KMS-11 (cell line): ENCODE measurements around the gene FGGY.

Source experiments
- H2AFZ ChIP-seq: fragments of 200-600 bp; sonication (generic); 2 replicates; pipeline ENCODE4 v1.6.1; 2016; ENCODE audit warnings: antibody characterized with exemption, mixed run types, low read depth
- H3K27ac ChIP-seq: fragments of 200-600 bp; sonication (generic); 2 replicates; pipeline ENCODE4 v1.6.1; 2016; ENCODE audit warnings: mild to moderate bottlenecking, mixed run types
- H3K27me3 ChIP-seq: fragments of 200-600 bp; sonication (generic); 2 replicates; pipeline ENCODE4 v1.6.1; 2017; ENCODE audit warnings: mild to moderate bottlenecking, low read depth, mixed run types, moderate library complexity; ENCODE audit not compliant: insufficient read depth
- H3K36me3 ChIP-seq: fragments of 200-600 bp; sonication (generic); 2 replicates; pipeline ENCODE4 v1.6.1; 2017; ENCODE audit warnings: mild to moderate bottlenecking, mixed run types; ENCODE audit not compliant: insufficient read depth
- H3K4me1 ChIP-seq: fragments of 200-600 bp; sonication (generic); 2 replicates; pipeline ENCODE4 v1.6.1; 2016; ENCODE audit warnings: mild to moderate bottlenecking, low read depth, mixed run types; ENCODE audit not compliant: poor library complexity, severe bottlenecking
- H3K4me2 ChIP-seq: fragments of 200-600 bp; sonication (generic); 2 replicates; pipeline ENCODE4 v1.7.0; 2016; ENCODE audit warnings: mild to moderate bottlenecking, mixed run types
- H3K4me3 ChIP-seq: fragments of 200-600 bp; sonication (generic); IDR thresholded peaks from 2 replicates; pipeline ENCODE4 v1.6.1; 2017; ENCODE audit warnings: low read depth, low read length, mixed read lengths; ENCODE audit not compliant: insufficient read depth
- H3K79me2 ChIP-seq: fragments of 200-600 bp; sonication (generic); 2 replicates; pipeline ENCODE4 v1.6.1; 2016; ENCODE audit warnings: low read depth, mixed run types; ENCODE audit not compliant: insufficient read depth
- H3K9ac ChIP-seq: fragments of 200-600 bp; sonication (generic); 2 replicates; pipeline ENCODE4 v1.6.1; 2016; ENCODE audit warnings: mild to moderate bottlenecking, mixed run types
- H4K20me1 ChIP-seq: fragments of 200-600 bp; sonication (generic); 2 replicates; pipeline ENCODE4 v1.6.1; 2016; ENCODE audit warnings: mild to moderate bottlenecking, mixed run types; ENCODE audit not compliant: insufficient read depth
- CTCF ChIP-seq: fragments of 200-600 bp; sonication (generic); conservative IDR thresholded peaks from 2 replicates; pipeline ENCODE4 v1.6.1; 2017; ENCODE audit warnings: low read depth, mild to moderate bottlenecking, antibody characterized with exemption, low read length, moderate library complexity, mixed read lengths

The FGGY gene

GRCh38 chr1:59680044-59680443 lies 383.1 kb downstream of the FGGY start:
- Histone ChIP-seq H2AFZ (no peak overlapping the region), H4K20me1 (no peaks in the 10 kb centered on the region), H3K9ac (no peak overlapping the region), H3K4me1 (peaks cover 71% of the 10 kb centered on the region), H3K27ac (no peak overlapping the region), H3K27me3 (no peaks in the 10 kb centered on the region), H3K36me3 (no peaks in the 10 kb centered on the region), H3K79me2 (no peaks in the 10 kb centered on the region), H3K4me3 (no peak overlapping the region), H3K4me2 (no peak overlapping the region)
- TF ChIP-seq CTCF, result no peak

- Histone ChIP-seq H3K27ac (no peak overlapping the region), H3K4me1 (peaks cover 93% of the 10 kb centered on the region), H3K27me3 (no peaks in the 10 kb centered on the region), H3K4me3 (no peak overlapping the region), H3K36me3 (no peaks in the 10 kb centered on the region), H3K79me2 (no peaks in the 10 kb centered on the region), H3K4me2 (no peak overlapping the region), H3K9ac (no peak overlapping the region), H2AFZ (no peak overlapping the region; the same call in 1 of the 2 replicates), H4K20me1 (no peaks in the 10 kb centered on the region)
- TF ChIP-seq CTCF, result no peak
Observed at GRCh38 chr1:59682396-59683080, 385.6 kb downstream of the FGGY start.

- no peak for TF ChIP-seq CTCF
- Histone ChIP-seq H3K27ac (no peak overlapping the region), H3K79me2 (no peaks in the 10 kb centered on the region), H3K27me3 (no peaks in the 10 kb centered on the region), H3K4me3 (no peak overlapping the region), H3K4me2 (no peak overlapping the region; the same call in 1 of the 2 replicates), H3K4me1 (peaks cover 94% of the 10 kb centered on the region), H2AFZ (no peak overlapping the region), H3K9ac (no peak overlapping the region), H4K20me1 (no peaks in the 10 kb centered on the region), H3K36me3 (no peaks in the 10 kb centered on the region)
Observed at GRCh38 chr1:59683197-59683596, 386.3 kb downstream of the FGGY start.

- TF ChIP-seq CTCF, result no peak
- no peaks in the 10 kb centered on the region for H4K20me1 ChIP-seq
- no peaks in the 10 kb centered on the region for H3K79me2 ChIP-seq
- H2AFZ ChIP-seq, result peak overlapping the region; percentile 8; the same call in 1 of the 2 replicates
- peak overlapping the region; percentile 80 for H3K4me2 ChIP-seq
- H3K27ac ChIP-seq, result peak overlapping the region; percentile 81
- peak overlapping the region; percentile 33; the same call in 1 of the 2 replicates for H3K9ac ChIP-seq
- H3K4me1 ChIP-seq, result peaks cover 94% of the 10 kb centered on the region
- H3K4me3 ChIP-seq, result no peak overlapping the region
- H3K27me3 ChIP-seq, result no peaks in the 10 kb centered on the region
- H3K36me3 ChIP-seq, result no peaks in the 10 kb centered on the region
Observed at GRCh38 chr1:59684698-59685097, 387.8 kb downstream of the FGGY start.
